CD14-positive monocyte (primary cell): ENCODE measurements around the gene OR2D3. TPM values are rescaled to one million over a fixed set of nuclear protein-coding genes. Genes with fewer than 3 reads are reported as not detected.

ENCODE experiments used
- DNase-seq, 3 donors: peaks; one replicate each; pipeline ENCODE4 v3.0.0-alpha.2; 2011 to 2022
- H2AFZ ChIP-seq: 2 replicates; pipeline ENCODE4 v1.6.0; 2012; ENCODE audit warnings: mild to moderate bottlenecking, low read depth, low read length, inconsistent platforms; ENCODE audit not compliant: insufficient read depth, poor library complexity, severe bottlenecking
- H3K27ac ChIP-seq, 2 donors: 1 replicate in 1 of 2; 2 replicates in 1 of 2; pipeline ENCODE4 v1.5.1; 2012 to 2013; ENCODE audit warnings: low read length in 2 of 2, control low read depth in 1 of 2, inconsistent platforms in 1 of 2, low read depth in 1 of 2, mild to moderate bottlenecking in 1 of 2
- H3K27me3 ChIP-seq, 2 donors: one replicate each; pipeline versions ENCODE4 v1.6.0 to v1.6.1; 2011 to 2013; ENCODE audit warnings: low read length in 2 of 2; ENCODE audit not compliant: control insufficient read depth in 2 of 2, insufficient read depth in 2 of 2
- H3K36me3 ChIP-seq, 2 donors: replicated peaks in 1 of 2; 1 replicate in 1 of 2; 2 replicates in 1 of 2; pipeline versions ENCODE4 v1.5.1 to v1.6.1; 2012 to 2013; ENCODE audit warnings: low read length in 2 of 2, control low read depth in 1 of 2, inconsistent platforms in 1 of 2, mild to moderate bottlenecking in 1 of 2; ENCODE audit not compliant: insufficient read depth in 2 of 2, control insufficient read depth in 1 of 2
- H3K4me1 ChIP-seq, 2 donors: 1 replicate in 1 of 2; 2 replicates in 1 of 2; pipeline versions ENCODE4 v1.5.1 to v1.6.1; 2012 to 2013; ENCODE audit warnings: low read length in 2 of 2, control low read depth in 1 of 2, inconsistent platforms in 1 of 2, mild to moderate bottlenecking in 1 of 2, moderate library complexity in 1 of 2; ENCODE audit not compliant: insufficient read depth in 2 of 2, control insufficient read depth in 1 of 2
- H3K4me2 ChIP-seq: replicated peaks from 2 replicates; pipeline ENCODE3; 2012; ENCODE audit warnings: low read length, moderate library complexity, mild to moderate bottlenecking; ENCODE audit not compliant: poor library complexity, severe bottlenecking; ENCODE audit errors: extremely low read depth
- H3K4me3 ChIP-seq, 3 experiments: fragments of 200-600 bp in 1 of 3; sonication (generic) in 1 of 3; replicated peaks in 1 of 3; 1 replicate in 2 of 3; 2 replicates in 1 of 3; pipeline ENCODE4 v1.5.1; 2011 to 2013; ENCODE audit warnings: low read length in 3 of 3, mild to moderate bottlenecking in 3 of 3, control low read depth in 2 of 3, low read depth in 2 of 3, inconsistent platforms in 1 of 3, moderate library complexity in 1 of 3
- H3K79me2 ChIP-seq: 2 replicates; pipeline ENCODE4 v1.6.0; 2012; ENCODE audit warnings: mild to moderate bottlenecking, control low read depth, inconsistent platforms, low read length, moderate library complexity; ENCODE audit not compliant: insufficient read depth
- H3K9ac ChIP-seq: 2 replicates; pipeline ENCODE4 v1.6.0; 2017; ENCODE audit warnings: low read length, mild to moderate bottlenecking; ENCODE audit not compliant: insufficient read depth, poor library complexity, severe bottlenecking
- H3K9me3 ChIP-seq, 2 donors: replicated peaks in 1 of 2; 1 replicate in 1 of 2; 2 replicates in 1 of 2; pipeline versions ENCODE4 v1.5.1 to v1.6.1; 2012 to 2013; ENCODE audit warnings: low read length in 2 of 2, control low read depth in 1 of 2; ENCODE audit not compliant: control insufficient read depth in 1 of 2, insufficient read depth in 1 of 2
- H4K20me1 ChIP-seq: 2 replicates; pipeline ENCODE4 v1.6.0; 2012; ENCODE audit warnings: mild to moderate bottlenecking, low read length, control low read depth, moderate library complexity; ENCODE audit not compliant: insufficient read depth
- H3K27ac Mint-ChIP-seq, 7 donors: one replicate each; pipeline ENCODE4 v1.8.0; 2020; ENCODE audit warnings: mild to moderate bottlenecking in 7 of 7, mixed read lengths in 7 of 7, moderate library complexity in 6 of 7, inconsistent platforms in 2 of 7
- H3K27me3 Mint-ChIP-seq, 3 donors: one replicate each; pipeline ENCODE4 v1.8.0; 2021 to 2022; ENCODE audit warnings: low read depth in 3 of 3, mild to moderate bottlenecking in 3 of 3, mixed read lengths in 3 of 3, moderate library complexity in 3 of 3, inconsistent platforms in 1 of 3
- H3K36me3 Mint-ChIP-seq, 2 donors: one replicate each; pipeline ENCODE4 v1.8.0; 2020; ENCODE audit warnings: mixed read lengths in 2 of 2, inconsistent platforms in 1 of 2, mild to moderate bottlenecking in 1 of 2
- H3K4me1 Mint-ChIP-seq: one replicate; pipeline ENCODE4 v1.8.0; 2020; ENCODE audit warnings: mild to moderate bottlenecking, mixed read lengths
- H3K4me3 Mint-ChIP-seq, 2 donors: one replicate each; pipeline ENCODE4 v1.8.0; 2020; ENCODE audit warnings: mild to moderate bottlenecking in 2 of 2, mixed read lengths in 2 of 2, moderate library complexity in 1 of 2
- H3K9me3 Mint-ChIP-seq, 7 donors: one replicate each; pipeline ENCODE4 v1.8.0; 2020 to 2022; ENCODE audit warnings: mixed read lengths in 7 of 7, mild to moderate bottlenecking in 6 of 7, moderate library complexity in 6 of 7, inconsistent platforms in 2 of 7
- CTCF ChIP-seq: fragments of 200-600 bp; IDR thresholded peaks from one replicate; pipeline ENCODE4 v1.8.0; 2022; ENCODE audit warnings: antibody characterized with exemption, mild to moderate bottlenecking
- WGBS: methylation state at CpG from one replicate; pipeline ENCODE4 v1.1.5; 2013; ENCODE audit warnings: missing lambda C conversion rate; ENCODE audit not compliant: insufficient coverage; 5-methylcytosine and 5-hydroxymethylcytosine counted together
- intact Hi-C, 2 donors: fragments of 100-400 bp; cut with micrococcal nuclease; formaldehyde crosslinking; loops; one replicate each; pipeline versions ENCODE4 v1.15.0 to v1.15.1; 2023
- polyA minus RNA-seq: library from RNA; depleted of rRNA, polyadenylated mRNA; stranded (reverse); fragments of >200 nt; gene quantifications from 2 replicates; pipeline ENCODE4 v1.2.3, GENCODE V29; 2012
- polyA plus RNA-seq, 3 donors: library from polyadenylated mRNA; depleted of rRNA in 1 of 3; unstranded in 2 of 3; stranded (reverse) in 1 of 3; fragments of 300-500 nt in 2 of 3; fragments of >200 nt in 1 of 3; fragmentation: Illumina TruSeq in 2 of 3; gene quantifications; 1 replicate in 2 of 3; 2 replicates in 1 of 3; pipeline ENCODE4 v1.2.3, GENCODE V29; 2012 to 2021
- total RNA-seq, 12 experiments: library from RNA in 1 of 12; stranded (reverse) in 1 of 12; fragments of 120-200 nt in 1 of 12; gene quantifications; one replicate each; pipeline ENCODE4 v1.2.4 and lab custom pipeline; 2013 to 2026; ENCODE audit warnings: mixed read lengths in 6 of 12, inconsistent platforms in 1 of 12

OR2D3 gene
- total RNA-seq (2013) = not detected
- polyA plus RNA-seq (not detected), polyA minus RNA-seq (not detected in 2 replicates), total RNA-seq (lab: John Stamatoyannopoulos, UW) (0 to 0.30 (median 0) reads per million in 11 experiments)

GRCh38 chr11:6920702-6921101 lies at the start of gene OR2D3:
OR2D3 (plus strand) TSS chr11:6921002; CDS start chr11:6921002, 0 bp downstream.
- Histone ChIP-seq H2AFZ (no peak within 1 kb of the TSS), H3K27ac (no peak within 1 kb of the TSS), H3K9me3 (no peaks in the 10 kb centered on the region), H3K36me3 (no peaks in the 10 kb centered on the region), H3K27me3 (peaks cover 0 to 3% of the 10 kb centered on the region in 2 donors), H3K4me1 (peaks cover 0 to 2% of the 10 kb centered on the region in 2 donors), H3K4me3 (no peak within 1 kb of the TSS), H3K79me2 (no peaks in the 10 kb centered on the region), H4K20me1 (no peaks in the 10 kb centered on the region), H3K4me2 (no peak within 1 kb of the TSS), H3K9ac (no peak within 1 kb of the TSS)
- Mint-ChIP-seq H3K27ac (no peak within 1 kb of the TSS), H3K27me3 (peaks cover 2 to 8% (median 5%) of the 10 kb centered on the region in 3 donors), H3K9me3 (peaks cover 0 to 5% (median 0%) of the 10 kb centered on the region in 7 donors), H3K36me3 (no peaks in the 10 kb centered on the region), H3K4me1 (peaks cover 2% of the 10 kb centered on the region), H3K4me3 (no peak within 1 kb of the TSS)
- TF ChIP-seq CTCF = no peak
- no CpG with 5 or more reads among the region's 1 CpG for WGBS
- no peak for DNase-seq
- intact Hi-C loops = no loop called here

GRCh38 chr11:6871278-6871677 lies 49.5 kb upstream of the OR2D3 start:
- peaks cover 0 to 3% (median 1%) of the 10 kb centered on the region in 3 donors for H3K27me3 Mint-ChIP-seq
- WGBS = no CpG with 5 or more reads among the region's 1 CpG
- Histone ChIP-seq H3K36me3 (no peaks in the 10 kb centered on the region), H2AFZ (no peak overlapping the region), H3K27ac (no peak overlapping the region), H3K4me2 (no peak overlapping the region), H3K9me3 (no peaks in the 10 kb centered on the region), H3K27me3 (no peaks in the 10 kb centered on the region), H3K4me3 (no peak overlapping the region), H3K79me2 (no peaks in the 10 kb centered on the region), H4K20me1 (no peaks in the 10 kb centered on the region), H3K9ac (no peak overlapping the region), H3K4me1 (no peaks in the 10 kb centered on the region)
- H3K4me1 Mint-ChIP-seq = no peaks in the 10 kb centered on the region
- TF ChIP-seq CTCF = no peak
- no peak overlapping the region for H3K4me3 Mint-ChIP-seq
- intact Hi-C loops = no loop called here
- H3K36me3 Mint-ChIP-seq = no peaks in the 10 kb centered on the region
- DNase-seq = no peak
- H3K9me3 Mint-ChIP-seq = peaks cover 0 to 2% (median 0%) of the 10 kb centered on the region in 7 donors
- no peak overlapping the region for H3K27ac Mint-ChIP-seq
